Calu3 (cell line): ENCODE measurements around the gene SNX8. TPM values are rescaled to one million over a fixed set of nuclear protein-coding genes. Genes with fewer than 3 reads are reported as not detected.
"Not testable (repeated sequence)": the region's sequence is repeated elsewhere in the genome, so short reads cannot be mapped to it uniquely, and the experiment has no call there.

ENCODE experiments used
- BruUV-seq: library from RNA; stranded (reverse); fragments of 400-500 nt; replicated peaks from 2 replicates; lab custom pipeline; 2021; lab: Mats Ljungman, UMichigan
- CTCF ChIA-PET: fragments of 300-600 bp; sonication (Branson Sonifier 250); formaldehyde crosslinking; loops from one replicate; lab custom pipeline; 2022; ENCODE audit warnings: antibody characterized with exemption; lab: Charles Lee
- DNase-seq: peaks from one replicate; pipeline ENCODE4 v3.0.0; 2022
- H3K27ac Mint-ChIP-seq: one replicate; pipeline ENCODE4 v1.8.0; 2022; ENCODE audit warnings: mixed read lengths; ENCODE audit not compliant: unreplicated experiment
- H3K27me3 Mint-ChIP-seq: one replicate; pipeline ENCODE4 v1.8.0; 2022; ENCODE audit warnings: mixed read lengths; ENCODE audit not compliant: unreplicated experiment
- H3K36me3 Mint-ChIP-seq: one replicate; pipeline ENCODE4 v1.8.0; 2022; ENCODE audit warnings: mild to moderate bottlenecking, moderate library complexity, mixed read lengths; ENCODE audit not compliant: insufficient read depth, unreplicated experiment
- H3K4me1 Mint-ChIP-seq: one replicate; pipeline ENCODE4 v1.8.0; 2022; ENCODE audit warnings: mild to moderate bottlenecking, low read depth, mixed read lengths; ENCODE audit not compliant: unreplicated experiment
- H3K4me3 Mint-ChIP-seq: one replicate; pipeline ENCODE4 v1.8.0; 2022; ENCODE audit warnings: mild to moderate bottlenecking, low read depth, moderate library complexity, mixed read lengths; ENCODE audit not compliant: unreplicated experiment
- H3K9me3 Mint-ChIP-seq: one replicate; pipeline ENCODE4 v1.8.0; 2022; ENCODE audit warnings: low read depth, mixed read lengths; ENCODE audit not compliant: unreplicated experiment
- CTCF ChIP-seq: fragments of 200-600 bp; IDR thresholded peaks from one replicate; pipeline ENCODE4 v1.8.0; 2022; ENCODE audit warnings: antibody characterized with exemption; ENCODE audit not compliant: unreplicated experiment
- intact Hi-C: fragments of 100-400 bp; cut with micrococcal nuclease; formaldehyde crosslinking; loops from one replicate; pipeline ENCODE4 v1.10.0; 2022; ENCODE audit not compliant: unreplicated experiment
- total RNA-seq: library from RNA; stranded (reverse); gene quantifications from 2 replicates; pipeline ENCODE4 v1.2.3, GENCODE V29; 2022

Gene SNX8
- total RNA-seq, 1 experiment from 2014 or later: 57.0 TPM

- Mint-ChIP-seq H3K36me3 (peaks cover 49% of the 10 kb centered on the region), H3K9me3 (no peaks in the 10 kb centered on the region), H3K27ac (no peak overlapping the region), H3K4me3 (no peak overlapping the region), H3K4me1 (no peaks in the 10 kb centered on the region), H3K27me3 (no peaks in the 10 kb centered on the region)
- no peak for TF ChIP-seq CTCF
- BruUV-seq: no TSS peak
- intact Hi-C loops: loop anchor here (5.0 kb wide), 1 partner anchor 104 kb away; no protein-coding TSS in a partner anchor
- CTCF ChIA-PET: no interaction called here
- DNase-seq: no peak
These were observed 36.6 kb upstream of the SNX8 start for GRCh38 chr7:2350861-2351260.

- BruUV-seq: no TSS peak
- Mint-ChIP-seq H3K27ac (no peak overlapping the region), H3K4me1 (no peaks in the 10 kb centered on the region), H3K27me3 (no peaks in the 10 kb centered on the region), H3K9me3 (no peaks in the 10 kb centered on the region), H3K4me3 (no peak overlapping the region), H3K36me3 (peaks cover 41% of the 10 kb centered on the region)
- CTCF ChIA-PET: interaction anchor here (0.6 kb wide), 1 partner anchor 114 kb away, joined by 3 read pairs; no protein-coding TSS in a partner anchor
- intact Hi-C loops: loop anchor here (5.0 kb wide), 1 partner anchor 103 kb away; no protein-coding TSS in a partner anchor
- DNase-seq: no peak
- TF ChIP-seq CTCF: no peak
These were observed 35.8 kb upstream of the SNX8 start for GRCh38 chr7:2350055-2350454.

GRCh38 chr7:2347351-2348063 lies 33.3 kb upstream of the SNX8 start:
- not testable (repeated sequence) for DNase-seq, H3K27ac Mint-ChIP-seq, H3K27me3 Mint-ChIP-seq, H3K4me3 Mint-ChIP-seq, BruUV-seq, H3K9me3 Mint-ChIP-seq, H3K4me1 Mint-ChIP-seq
- CTCF ChIA-PET: interaction anchor here (0.6 to 1.2 kb wide), 8 partner anchors 10 to 1059 kb away, joined by 3 to 5 read pairs (median 4); no protein-coding TSS in a partner anchor
- peaks cover 15% of the 10 kb centered on the region for H3K36me3 Mint-ChIP-seq
- intact Hi-C loops: loop anchor here (10.0 kb wide), 1 partner anchor 773 kb away; the partner anchor contains the start of gene PSMG3

GRCh38 chr7:2336626-2337299 lies 22.5 kb upstream of the SNX8 start:
- no peak overlapping the region for H3K27ac Mint-ChIP-seq
- CTCF ChIA-PET: interaction anchor here (0.5 to 1.0 kb wide), 4 partner anchors 10 to 1010 kb away, joined by 3 to 6 read pairs (median 4); no protein-coding TSS in a partner anchor
- H3K4me3 Mint-ChIP-seq: no peak overlapping the region
- intact Hi-C loops: no loop called here
- no peaks in the 10 kb centered on the region for H3K4me1 Mint-ChIP-seq
- TF ChIP-seq CTCF: no peak
- peaks cover 5% of the 10 kb centered on the region for H3K36me3 Mint-ChIP-seq
- no peaks in the 10 kb centered on the region for H3K9me3 Mint-ChIP-seq
- DNase-seq: no peak
- no peaks in the 10 kb centered on the region for H3K27me3 Mint-ChIP-seq
- BruUV-seq: no TSS peak

GRCh38 chr7:2332606-2333231 lies 18.5 kb upstream of the SNX8 start:
- H3K9me3 Mint-ChIP-seq, DNase-seq, H3K36me3 Mint-ChIP-seq, H3K27me3 Mint-ChIP-seq, H3K27ac Mint-ChIP-seq, intact Hi-C loops, BruUV-seq, H3K4me3 Mint-ChIP-seq, H3K4me1 Mint-ChIP-seq: not testable (repeated sequence)
- CTCF ChIA-PET: interaction anchor here (0.7 kb wide), 2 partner anchors 36 to 363 kb away, joined by 3 read pairs; no protein-coding TSS in a partner anchor
